Head of caudate nucleus (tissue), 42 donors: ENCODE measurements around the gene TTPAL.

Experiments used
- DNase-seq, 42 donors: peaks; one replicate each; pipeline versions ENCODE4 v3.0.0 to v3.0.0-alpha.2; 2020 to 2021; ENCODE audit warnings: mixed read lengths in 7 of 42
- intact Hi-C: fragments of 100-400 bp; cut with DNase I; formaldehyde crosslinking; loops from one replicate; pipeline ENCODE4 v1.15.0; 2022

TTPAL gene

DNA sequence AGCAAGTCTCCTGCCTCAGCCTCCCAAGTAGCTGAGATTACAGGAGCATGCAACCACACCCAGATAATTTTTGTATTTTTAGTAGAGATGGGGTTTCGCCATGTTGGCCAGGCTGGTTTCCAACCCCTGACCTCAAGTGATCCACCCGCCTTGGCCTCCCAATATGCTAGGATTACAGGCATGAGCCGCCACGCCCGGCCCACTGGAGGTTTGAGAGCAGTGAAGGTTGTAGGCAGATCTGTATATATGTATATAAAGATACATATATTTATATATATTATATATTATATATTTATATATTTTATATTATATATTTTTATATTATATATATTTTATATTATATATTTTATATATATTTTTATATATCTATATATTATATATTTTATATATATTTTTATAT is 38.2 kb upstream of the TTPAL start:
- intact Hi-C loops: no loop called here
- peak in 1 of 42 donors; percentile 13 for DNase-seq

DNA sequence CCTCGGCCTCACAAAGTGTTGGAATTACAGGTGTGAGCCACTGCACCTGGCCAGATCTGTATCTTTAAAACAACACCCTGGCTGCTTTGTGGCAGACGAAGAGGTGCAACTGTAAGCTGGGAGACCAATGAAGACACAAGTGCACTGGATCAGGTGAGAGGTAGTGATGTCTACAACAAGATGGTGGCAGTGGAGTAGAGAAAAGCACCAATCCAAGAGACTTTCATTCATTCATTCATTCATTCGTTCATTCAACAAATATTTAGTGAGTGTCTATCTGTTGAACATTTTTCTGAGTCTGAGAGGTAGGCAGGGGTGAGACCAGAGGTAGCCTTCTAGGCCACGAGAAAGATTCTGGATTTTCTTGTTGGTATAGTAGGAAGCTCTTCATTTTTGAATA is 36.9 kb upstream of the TTPAL start:
- intact Hi-C loops: no loop called here
- no peak for DNase-seq

DNA sequence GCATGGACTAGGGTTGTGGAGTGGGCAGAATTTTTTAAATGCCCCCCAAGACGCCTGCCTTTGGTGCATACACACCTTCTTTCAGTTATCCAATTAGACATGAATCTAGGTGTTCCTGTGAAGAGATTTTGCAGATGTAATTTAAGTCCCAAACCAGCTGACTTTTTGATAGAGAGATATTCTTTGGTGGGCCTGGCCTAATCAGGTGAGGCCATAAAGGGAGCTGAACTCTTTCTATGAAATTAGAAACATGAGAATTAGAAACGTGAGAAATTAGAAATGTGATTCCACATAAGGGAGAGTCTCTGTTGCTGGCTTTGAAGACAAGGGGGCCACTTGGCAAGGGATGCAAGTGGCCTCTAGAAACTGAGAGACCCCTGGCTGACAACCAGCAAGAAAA is 36.4 kb upstream of the TTPAL start:
- intact Hi-C loops: no loop called here
- DNase-seq: no peak

DNA sequence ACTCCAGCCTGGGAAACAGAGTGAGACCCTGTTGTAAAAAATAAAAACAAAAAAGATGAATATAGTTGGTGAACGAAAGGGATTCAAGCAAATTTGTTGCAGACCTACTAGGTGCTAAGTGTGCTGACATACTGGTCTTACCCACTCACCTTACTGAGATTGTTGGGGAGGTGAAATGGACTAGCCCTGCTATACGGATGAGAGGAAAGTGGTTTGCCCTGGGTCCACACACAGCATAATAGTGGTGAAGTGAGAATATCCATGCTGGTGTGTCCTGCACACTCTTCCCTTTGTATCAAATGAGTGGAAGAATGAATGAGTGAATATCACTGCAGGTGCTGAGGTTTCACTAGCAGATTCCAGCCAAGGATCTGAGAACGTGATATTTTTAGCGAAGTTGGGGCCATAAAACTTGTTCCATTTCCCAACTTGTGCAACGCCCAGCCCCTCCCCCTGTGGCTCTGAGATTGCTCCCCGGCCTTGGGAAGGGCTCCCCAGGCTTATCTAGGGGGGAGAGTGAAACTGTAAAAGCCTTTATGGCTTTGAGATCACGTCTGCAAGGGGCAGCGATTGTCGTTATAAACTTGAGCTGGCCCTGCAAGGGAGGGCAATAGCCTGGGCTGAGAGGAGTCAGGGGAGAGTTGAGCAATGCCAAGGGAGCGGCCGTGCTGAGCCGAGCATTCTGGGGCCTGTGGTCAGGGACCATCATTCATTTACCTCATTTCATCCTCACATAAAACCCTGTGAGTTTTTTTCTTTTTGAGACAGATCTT is 33.2 kb upstream of the TTPAL start:
- DNase-seq: no peak
- intact Hi-C loops: no loop called here

DNA sequence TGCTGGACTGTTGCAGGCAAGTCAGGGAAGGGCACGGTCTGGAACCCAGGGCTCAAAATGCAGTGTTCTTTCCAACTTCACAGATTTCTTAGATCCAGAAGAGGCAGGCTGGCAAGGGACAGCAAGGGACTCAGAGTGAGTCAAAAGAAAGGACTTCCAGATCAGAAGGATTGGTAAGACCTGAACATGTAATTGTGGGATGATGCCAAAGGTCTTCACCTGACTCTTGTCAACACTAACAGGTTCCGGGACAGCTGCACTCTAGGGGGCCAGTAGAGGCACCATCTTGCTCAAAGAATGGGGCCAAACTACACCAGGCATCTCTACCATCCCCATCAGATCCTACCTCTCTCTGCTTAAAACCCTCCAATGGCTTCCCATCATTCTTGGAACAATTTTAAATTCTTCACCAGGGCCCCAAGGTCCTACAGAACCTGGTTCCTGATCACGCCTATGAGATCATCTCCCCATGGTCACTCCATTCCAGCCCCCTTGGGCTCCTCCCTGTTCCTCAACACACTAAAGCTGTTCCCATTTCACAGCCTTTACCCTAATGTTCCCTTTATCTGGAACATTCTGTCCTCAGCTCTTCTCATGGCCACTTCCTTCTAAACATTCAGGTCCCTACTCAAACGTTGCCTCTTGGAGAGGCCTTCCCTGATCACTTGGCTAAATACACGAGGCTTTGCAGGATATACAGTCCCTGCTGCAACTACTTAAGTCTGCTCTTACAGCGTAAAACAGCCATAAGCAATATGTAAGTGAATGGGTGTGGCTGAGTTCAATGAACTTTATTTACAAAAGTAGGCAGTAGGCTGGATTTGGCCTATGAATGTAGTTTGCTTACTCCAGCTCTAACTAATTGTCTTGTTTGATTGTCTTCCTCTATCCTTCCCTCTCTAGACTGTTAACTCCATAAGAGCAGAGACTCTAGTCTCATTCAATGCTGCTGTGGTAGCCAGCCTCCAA is 29.6 kb upstream of the TTPAL start:
- intact Hi-C loops: no loop called here
- DNase-seq: no peak

DNA sequence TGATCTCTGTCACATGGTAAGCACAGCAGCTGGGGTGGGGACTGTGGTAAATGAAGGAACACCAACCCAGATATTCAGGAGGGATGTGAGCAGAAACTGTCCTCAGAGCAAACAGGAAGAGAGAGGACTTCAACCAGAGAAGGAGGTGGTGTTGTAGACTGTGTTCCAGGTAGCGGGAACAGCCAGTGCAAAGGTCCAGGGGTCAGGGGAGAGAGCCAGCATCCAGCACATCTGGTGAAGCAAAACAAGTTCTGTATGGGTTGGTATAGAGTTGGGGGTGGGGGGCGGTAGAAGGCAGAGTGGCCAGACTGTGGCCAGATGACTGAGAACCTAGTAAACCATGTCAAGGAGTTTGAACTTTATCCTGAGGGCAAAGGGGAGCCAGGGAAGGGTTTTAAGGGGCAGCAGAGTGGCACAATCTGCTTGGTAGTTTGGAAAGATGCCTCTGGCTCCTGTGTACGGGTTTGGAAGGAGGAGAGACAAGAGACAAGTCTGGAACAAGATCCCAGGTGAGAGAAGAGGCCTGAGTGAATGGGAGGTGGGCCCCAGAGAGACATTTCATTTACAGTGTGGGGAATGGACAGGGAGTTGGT is 27.8 kb upstream of the TTPAL start:
- no peak for DNase-seq
- intact Hi-C loops: no loop called here

DNA sequence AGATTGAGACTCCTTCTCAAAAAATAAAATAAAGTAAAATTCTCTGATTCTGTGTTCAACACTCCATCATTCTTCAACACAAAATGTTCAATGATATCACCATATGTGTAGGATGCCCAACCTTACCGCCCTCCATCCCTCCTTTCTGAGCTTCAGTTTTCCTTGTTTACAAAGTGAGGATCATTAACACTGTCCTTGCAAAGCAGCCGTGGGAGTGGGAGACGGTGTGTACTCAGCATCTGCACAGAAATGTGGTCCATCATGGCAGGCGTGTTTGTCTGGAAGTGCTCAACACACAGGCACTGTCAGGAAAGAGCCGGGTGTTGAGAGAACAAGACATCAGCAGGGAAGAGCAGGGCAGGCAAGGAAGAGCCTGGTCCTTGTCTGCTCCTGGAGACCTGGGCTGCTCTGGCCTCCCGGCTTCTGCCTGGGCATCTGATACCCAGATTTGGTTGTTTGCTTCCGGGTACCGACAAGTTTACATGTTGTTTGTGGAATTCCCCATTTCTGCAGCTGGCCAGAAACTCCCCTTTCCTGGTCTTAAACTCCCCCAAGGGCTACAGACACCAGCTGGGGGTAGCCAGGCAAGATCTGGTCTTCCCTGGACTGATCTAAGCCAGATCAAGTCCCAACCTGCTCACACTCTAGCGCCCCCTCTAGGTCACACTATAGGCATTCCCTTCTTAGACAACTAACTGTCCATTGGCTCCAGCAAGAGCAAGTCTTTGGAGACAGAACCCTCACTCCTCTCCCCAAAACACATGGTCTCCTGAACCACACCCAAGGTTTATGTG is 26.7 kb upstream of the TTPAL start:
- DNase-seq: no peak

DNA sequence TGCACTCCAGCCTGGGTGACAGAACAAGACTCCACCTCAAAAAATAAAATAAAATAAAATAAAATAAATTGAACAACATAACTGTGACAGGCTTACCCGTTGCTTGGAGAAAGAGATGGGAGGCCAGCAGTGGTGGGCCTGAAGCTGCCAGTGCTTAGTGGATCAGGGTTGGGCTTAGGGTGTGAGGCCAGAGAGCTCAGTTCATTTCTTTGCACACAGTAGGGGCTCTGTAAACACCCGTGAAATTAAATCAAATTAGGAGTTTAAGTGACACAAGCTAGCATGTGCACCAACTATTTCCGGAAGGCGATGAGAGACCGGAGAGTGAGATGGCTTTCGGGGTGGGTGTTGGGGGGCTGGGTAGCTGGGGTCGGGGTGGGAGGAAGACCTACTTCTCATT is 25.8 kb upstream of the TTPAL start:
- intact Hi-C loops: no loop called here
- no peak for DNase-seq

More for the DNA sequence above, 26.7 kb upstream of the TTPAL start:
- intact Hi-C loops: no loop called here

DNA sequence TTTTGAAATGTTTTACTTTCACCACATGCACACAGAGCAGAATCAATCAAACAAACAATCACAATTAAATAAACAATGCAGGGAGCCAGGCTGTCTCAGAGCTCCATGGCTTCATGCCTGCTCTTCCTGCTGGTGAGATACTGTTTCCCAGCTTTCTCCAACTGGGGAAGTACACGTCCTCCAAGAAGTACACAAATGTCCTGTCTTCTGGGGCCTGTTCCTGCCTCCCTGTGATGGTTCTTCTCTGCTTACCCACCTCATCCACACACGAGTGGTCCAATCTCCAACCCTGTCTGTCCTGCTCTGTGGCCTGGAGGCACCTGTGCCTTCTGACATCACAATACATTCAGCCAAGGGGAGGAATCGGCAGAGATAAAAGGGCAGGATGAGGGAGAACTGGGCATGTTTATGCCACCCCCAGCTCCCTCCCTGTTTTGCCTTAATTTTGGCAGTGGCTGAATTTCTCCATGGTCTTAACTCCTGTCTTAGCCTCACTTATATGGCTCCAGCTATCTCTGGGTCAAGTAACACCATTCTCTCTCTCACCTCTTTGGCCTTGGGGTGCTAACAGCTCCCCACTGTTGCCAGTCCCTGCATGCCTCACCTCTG is 25.3 kb upstream of the TTPAL start:
- intact Hi-C loops: no loop called here
- no peak for DNase-seq

DNA sequence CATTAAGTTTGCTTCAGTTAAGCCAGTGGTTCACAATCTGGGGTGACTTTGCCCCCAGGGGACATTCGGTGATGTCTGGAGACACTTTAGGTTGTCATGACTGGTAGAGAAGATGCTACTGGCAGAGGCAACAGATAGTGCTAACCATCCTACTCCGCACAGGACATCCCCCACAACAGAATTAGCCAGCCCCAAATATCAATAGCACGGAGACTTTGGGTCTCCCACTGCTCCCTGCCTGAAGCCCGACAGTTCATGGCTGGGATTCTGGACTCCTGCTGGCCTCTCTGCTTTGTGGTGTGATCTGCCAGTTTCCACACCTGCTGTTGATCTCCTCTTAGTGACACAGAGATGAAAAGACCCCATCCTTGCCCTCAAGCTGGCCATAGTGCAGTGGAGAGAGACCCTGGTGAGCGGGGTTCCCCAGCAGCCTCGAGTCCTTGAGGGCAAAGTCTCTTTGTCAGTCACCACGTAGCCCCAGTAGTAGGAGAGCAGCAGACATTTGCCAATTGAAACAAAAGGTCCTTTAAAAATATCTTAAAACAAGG is 24.7 kb upstream of the TTPAL start:
- no peak for DNase-seq
- intact Hi-C loops: no loop called here

DNA sequence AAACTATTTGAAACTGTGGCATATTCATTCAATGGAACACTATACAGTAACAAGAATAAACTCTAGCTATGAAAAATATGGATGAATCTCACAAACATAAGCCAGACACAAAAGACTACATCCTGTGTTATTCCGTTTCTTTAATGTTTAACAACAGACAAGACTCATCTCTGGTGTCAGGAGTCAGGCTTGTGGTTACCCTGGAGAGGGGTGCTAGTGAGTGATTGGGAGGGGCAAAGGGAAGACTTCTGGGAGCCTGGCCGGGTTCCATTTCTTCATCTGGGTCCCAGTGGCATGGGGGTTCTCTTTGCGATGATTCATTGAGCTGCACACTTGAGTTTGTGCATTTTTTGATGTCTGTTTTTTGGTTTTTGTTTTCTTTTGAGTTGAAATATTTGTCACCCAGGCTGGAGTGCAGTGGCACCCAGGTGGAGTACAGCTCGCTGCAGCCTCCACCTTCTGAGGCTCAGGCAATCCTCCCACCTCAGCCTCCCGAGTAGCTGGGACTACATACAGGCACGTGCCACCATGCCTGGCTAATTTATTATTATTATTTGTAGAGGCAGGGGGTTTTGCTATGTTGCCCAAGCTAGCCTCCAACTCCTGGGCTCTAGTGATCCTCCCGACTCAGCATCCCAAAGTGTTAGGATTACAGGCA is 21.2 kb upstream of the TTPAL start:
- intact Hi-C loops: no loop called here
- DNase-seq: no peak

DNA sequence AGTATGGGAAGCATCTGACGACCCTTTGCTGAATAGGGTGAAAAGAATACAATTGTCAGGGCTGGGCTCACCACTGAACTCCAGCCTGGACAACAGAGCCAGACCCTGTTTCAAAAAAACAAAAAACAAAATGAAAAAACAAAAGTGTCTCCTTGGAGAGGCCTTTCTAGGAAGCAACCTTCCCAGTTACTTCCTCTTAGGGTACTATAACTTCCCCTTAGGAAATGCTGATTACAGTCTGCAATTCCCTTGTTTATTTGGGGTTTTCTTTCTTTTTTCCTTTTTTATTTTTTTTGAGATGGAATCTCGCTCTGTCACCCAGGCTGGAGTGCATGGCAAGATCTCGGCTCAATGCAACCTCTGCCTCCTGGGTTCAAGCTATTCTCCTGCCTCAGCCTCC is 20.5 kb upstream of the TTPAL start:
- intact Hi-C loops: no loop called here
- DNase-seq: no peak

DNA sequence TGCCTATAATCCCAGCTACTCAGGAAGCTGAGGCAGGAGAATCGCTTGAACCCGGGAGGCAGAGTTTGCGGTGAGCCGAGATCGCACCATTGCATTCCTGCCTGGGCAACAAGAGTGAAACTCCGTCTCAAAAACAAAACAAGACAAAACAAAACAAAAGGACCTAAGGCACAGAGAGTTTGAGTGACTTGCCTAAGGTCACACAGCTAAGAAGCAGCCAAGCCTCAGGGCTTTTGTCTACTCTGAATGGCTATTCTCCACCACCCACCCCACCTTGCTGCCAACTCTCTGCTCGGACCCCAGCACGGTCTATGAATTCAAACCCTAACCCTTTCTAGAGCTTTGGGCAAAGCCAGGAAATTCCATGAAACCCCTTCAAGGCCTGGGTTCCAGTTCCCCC is 19.1 kb upstream of the TTPAL start:
- DNase-seq: no peak
- intact Hi-C loops: no loop called here

DNA sequence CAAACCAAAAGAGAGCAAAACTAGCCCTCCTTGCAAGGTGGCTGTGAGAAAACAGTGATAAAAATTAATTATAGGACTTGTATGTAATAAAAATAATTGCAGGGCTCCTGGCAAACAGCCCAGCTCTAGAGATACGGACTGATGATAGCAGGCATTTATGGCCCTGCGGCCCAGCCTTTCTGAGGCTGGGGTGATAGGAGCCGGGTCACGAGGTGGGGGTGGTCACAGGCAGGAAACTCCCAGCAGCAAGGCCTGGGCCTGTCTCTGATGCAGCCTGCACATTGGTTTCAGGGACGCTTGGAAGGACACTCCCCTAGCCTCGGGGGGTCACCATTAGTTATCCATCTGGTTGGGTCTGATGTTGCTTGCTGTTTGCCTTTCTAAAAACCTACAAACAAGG is 18.7 kb upstream of the TTPAL start:
- no peak for DNase-seq
- intact Hi-C loops: no loop called here

DNA sequence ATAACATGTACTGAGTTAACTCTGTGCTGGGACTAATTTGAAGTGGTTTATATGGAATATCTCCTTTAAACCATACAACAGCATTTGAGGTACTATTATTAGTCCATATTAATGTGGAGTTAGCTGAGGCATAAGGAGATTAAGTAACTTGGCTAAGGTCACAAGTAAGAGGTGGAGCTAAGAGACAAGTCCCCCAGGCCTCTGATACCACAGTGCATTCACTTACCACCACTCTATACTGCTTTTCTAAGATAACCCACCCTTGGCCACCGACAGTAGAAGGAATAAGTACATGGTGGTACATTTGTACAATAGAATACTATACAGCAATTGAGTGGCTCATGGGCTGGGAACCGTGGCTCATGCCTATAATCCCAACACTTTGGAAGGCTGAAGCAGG is 16.4 kb upstream of the TTPAL start:
- intact Hi-C loops: no loop called here
- DNase-seq: no peak

DNA sequence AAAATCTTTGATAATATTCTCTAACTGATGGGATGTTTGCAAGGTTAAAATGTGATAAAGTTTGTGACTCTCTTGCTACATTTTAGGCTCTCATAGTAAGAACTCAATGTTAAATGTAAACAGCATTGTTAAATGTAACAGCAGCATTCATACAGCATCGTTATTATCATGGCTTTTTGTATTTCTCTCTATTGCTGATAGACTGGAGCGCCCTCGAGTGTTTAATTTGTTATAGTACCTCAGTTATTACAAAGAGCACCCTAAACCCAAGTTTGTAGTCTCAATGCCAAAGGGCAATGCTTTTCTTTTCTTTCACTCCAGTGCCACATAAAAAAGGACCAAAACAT is 14.9 kb upstream of the TTPAL start:
- peak in 3 of 42 donors; percentile 12 to 45 (median 18) for DNase-seq
- intact Hi-C loops: no loop called here

DNA sequence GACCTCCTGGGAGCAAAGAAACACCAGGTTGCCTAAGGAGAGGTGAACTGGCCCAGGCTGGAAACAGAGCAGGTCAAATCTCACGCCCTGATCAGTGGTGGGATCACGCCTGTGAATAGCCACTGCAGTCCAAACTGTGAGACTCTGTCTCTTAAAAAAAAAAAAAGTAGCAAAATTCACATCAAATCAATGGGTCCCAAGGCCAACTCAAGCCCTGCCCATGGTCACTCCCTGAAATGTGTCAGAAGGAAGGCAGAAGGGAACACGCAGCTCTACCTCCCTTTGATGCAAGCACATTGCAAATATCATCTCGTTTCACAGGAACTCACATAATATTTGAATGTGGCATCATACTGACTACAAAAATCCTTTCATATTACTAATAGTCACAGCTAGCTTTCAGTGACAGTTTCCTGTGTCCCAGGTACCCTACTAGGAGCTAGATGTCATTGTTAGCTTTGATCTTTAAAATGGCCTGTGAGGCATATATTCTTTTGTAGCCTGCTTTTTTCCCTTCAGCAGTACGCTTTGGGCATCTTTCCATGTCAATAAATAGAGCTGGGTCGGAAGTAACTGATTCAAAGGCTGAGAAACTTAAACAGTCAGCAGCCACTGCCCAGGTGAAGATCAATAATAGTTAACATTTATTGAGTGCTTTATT is 14.4 kb upstream of the TTPAL start:
- DNase-seq: no peak
- intact Hi-C loops: no loop called here

DNA sequence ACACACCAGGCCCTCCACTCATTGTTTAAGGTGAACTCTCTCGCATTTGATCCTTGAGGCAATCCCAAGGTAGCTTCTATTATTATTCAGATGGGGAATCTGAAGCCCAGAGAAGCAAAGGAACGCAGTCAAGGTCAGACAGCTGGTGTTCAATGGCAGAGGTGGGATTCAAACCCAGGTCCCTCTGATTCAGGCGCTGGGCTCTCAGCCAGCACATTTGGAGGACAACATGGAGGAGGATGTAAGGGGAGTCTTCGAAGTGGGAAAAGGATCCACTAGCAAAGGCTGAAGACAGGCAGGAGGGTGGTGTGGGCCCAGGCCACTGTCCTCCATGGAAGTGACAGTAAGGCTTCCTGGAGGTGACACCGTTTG is 13.9 kb upstream of the TTPAL start:
- DNase-seq: no peak
- intact Hi-C loops: no loop called here
